ENCODE measurements around the gene PIEZO1.
"Not testable (repeated sequence)": the region's sequence is repeated elsewhere in the genome, so short reads cannot be mapped to it uniquely, and the experiment has no call there.

DNA sequence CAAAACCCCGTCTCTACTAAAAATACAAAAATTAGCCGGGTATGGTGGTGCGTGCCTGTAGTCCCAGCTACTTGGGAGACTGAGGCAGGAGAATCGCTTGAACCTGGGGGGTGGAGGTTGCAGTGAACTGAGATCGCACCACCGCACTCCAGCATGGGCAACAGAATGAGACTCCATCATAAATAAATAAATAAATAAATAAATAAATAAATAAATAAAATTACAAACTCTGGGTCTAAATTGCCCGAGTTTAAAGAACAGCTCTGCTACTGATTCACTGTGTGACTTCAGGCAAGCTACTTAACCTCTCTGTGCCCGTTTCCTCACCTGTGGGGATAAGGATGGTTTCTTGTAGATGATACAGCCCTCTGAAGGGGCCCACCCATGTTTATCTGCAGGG, 115.5 kb downstream of the PIEZO1 start:
- TF ChIP-seq, protein P1, sequence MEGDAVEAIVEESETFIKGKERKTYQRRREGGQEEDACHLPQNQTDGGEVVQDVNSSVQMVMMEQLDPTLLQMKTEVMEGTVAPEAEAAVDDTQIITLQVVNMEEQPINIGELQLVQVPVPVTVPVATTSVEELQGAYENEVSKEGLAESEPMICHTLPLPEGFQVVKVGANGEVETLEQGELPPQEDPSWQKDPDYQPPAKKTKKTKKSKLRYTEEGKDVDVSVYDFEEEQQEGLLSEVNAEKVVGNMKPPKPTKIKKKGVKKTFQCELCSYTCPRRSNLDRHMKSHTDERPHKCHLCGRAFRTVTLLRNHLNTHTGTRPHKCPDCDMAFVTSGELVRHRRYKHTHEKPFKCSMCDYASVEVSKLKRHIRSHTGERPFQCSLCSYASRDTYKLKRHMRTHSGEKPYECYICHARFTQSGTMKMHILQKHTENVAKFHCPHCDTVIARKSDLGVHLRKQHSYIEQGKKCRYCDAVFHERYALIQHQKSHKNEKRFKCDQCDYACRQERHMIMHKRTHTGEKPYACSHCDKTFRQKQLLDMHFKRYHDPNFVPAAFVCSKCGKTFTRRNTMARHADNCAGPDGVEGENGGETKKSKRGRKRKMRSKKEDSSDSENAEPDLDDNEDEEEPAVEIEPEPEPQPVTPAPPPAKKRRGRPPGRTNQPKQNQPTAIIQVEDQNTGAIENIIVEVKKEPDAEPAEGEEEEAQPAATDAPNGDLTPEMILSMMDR (IDR thresholded peaks at IDR 0.05), result not testable (repeated sequence)
- not testable (repeated sequence) for TF ChIP-seq EZH2 (IDR thresholded peaks at IDR 0.05; ENCODE audit: borderline replicate concordance, insufficient read depth, low read depth, low read length, poor library complexity, severe bottlenecking)

Data from B cell (primary cell).